Body of pancreas (tissue), 4 donors: ENCODE results near the gene ANXA4.

Experiments
- CTCF ChIP-seq, 7 experiments: fragments of 450-650 bp in 4 of 7; fragments of 200-600 bp in 3 of 7; sonication (generic) in 3 of 7; IDR thresholded peaks; one replicate each; pipeline ENCODE4 v1.5.1; 2016 to 2019; ENCODE audit warnings: antibody characterized with exemption in 7 of 7
- POLR2A ChIP-seq, 3 donors: fragments of 450-650 bp; IDR thresholded peaks; one replicate each; pipeline ENCODE4 v1.6.1; 2016; ENCODE audit warnings: antibody characterized with exemption in 3 of 3, mild to moderate bottlenecking in 2 of 3

- TF ChIP-seq CTCF (IDR thresholded peaks at IDR 0.05) (no peak), POLR2A (IDR thresholded peaks at IDR 0.05) (no peak)
These were observed 86.0 kb downstream of the ANXA4 start for GRCh38 chr2:69827796-69828540.
